GM19463 (cell line): ENCODE measurements around the gene RGL4.
"Not testable (repeated sequence)": the region's sequence is repeated elsewhere in the genome, so short reads cannot be mapped to it uniquely, and the experiment has no call there.

ENCODE experiments used
- ATAC-seq: cut with Tn5 transposase; IDR thresholded peaks from one replicate; pipeline ENCODE4 v1.9.1; 2021; ENCODE audit warnings: mild to moderate bottlenecking, moderate library complexity; ENCODE audit not compliant: unreplicated experiment

Gene RGL4, protein sequence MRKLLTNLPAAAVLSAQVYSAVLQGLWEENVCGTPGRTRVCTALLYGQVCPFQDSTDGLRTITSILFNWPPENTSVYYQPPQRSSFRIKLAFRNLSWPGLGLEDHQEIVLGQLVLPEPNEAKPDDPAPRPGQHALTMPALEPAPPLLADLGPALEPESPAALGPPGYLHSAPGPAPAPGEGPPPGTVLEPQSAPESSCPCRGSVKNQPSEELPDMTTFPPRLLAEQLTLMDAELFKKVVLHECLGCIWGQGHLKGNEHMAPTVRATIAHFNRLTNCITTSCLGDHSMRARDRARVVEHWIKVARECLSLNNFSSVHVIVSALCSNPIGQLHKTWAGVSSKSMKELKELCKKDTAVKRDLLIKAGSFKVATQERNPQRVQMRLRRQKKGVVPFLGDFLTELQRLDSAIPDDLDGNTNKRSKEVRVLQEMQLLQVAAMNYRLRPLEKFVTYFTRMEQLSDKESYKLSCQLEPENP

GRCh38 chr22:23690713-23691112 is at the start of gene RGL4:
RGL4 (plus strand) TSS chr22:23691013; CDS start chr22:23692031, 1,018 bp downstream.
- ATAC-seq, result no peak

DNA sequence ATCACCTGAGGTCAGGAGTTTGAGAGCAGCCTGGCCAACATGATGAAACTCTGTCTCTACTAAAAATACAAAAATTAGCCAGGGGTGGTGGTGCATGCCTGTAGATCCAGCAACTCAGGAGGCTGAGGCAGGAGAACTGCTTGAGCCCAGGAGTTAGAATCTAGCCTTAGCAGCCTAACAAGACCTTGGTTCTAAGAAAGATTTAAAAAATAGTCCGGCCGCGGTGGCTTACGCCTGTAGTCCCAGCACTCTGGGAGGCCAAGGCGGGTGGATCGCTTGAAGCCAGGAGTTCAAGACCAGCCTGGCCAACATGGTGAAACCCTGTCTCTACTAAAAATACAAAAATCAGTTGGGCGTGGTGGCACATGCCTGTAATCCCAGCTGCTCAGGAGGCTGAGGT is 44.3 kb upstream of the RGL4 start:
- not testable (repeated sequence) for ATAC-seq

GRCh38 chr22:23649071-23649501 is 41.7 kb upstream of the RGL4 start:
- no peak for ATAC-seq

GRCh38 chr22:23651676-23652075 is 39.1 kb upstream of the RGL4 start:
- ATAC-seq, result no peak

- no peak for ATAC-seq
Measured at GRCh38 chr22:23652286-23652685, 38.5 kb upstream of the RGL4 start.

DNA sequence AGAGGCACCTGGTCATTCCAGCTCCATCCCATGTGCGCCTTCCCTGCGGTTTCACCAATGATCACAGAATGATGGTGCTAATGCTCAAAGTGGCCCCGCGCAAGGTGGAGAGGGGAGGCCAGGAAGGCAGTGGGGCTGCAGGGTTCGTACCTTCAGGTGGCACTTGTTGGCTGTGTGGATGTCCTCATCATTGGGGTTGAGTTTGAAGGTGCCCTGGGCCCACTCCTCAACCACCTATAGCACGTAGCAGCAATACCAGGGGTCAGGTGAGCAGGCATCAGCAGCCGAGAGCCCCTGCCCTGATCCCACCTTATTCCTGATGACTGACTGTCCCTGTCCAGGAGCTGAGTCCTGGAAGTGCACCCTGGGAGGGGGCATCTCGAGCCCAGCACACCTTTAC is 38.1 kb upstream of the RGL4 start:
- no peak for ATAC-seq

GRCh38 chr22:23655891-23656475 is 34.8 kb upstream of the RGL4 start:
- no peak for ATAC-seq

GRCh38 chr22:23657727-23658126 is 33.1 kb upstream of the RGL4 start:
- no peak for ATAC-seq

DNA sequence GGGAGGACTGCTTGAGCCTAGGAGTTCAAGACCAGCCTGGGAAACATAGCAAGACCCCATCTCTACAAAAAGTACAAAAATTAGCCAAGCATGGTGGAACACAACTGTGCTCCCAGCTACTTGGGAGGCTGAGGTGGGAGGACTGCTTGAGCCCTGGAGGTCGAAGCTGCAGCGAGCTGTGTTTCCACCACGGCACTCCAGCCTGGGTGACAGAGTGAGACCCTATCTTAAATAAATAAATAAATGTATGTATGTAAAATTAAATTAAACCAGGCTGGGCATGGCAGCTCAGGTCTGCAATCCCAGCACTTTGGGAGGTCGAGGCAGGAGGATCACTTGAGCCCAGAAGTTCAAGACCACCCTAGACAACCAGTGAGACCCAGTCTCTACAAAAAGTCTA is 30.4 kb upstream of the RGL4 start:
- not testable (repeated sequence) for ATAC-seq

DNA sequence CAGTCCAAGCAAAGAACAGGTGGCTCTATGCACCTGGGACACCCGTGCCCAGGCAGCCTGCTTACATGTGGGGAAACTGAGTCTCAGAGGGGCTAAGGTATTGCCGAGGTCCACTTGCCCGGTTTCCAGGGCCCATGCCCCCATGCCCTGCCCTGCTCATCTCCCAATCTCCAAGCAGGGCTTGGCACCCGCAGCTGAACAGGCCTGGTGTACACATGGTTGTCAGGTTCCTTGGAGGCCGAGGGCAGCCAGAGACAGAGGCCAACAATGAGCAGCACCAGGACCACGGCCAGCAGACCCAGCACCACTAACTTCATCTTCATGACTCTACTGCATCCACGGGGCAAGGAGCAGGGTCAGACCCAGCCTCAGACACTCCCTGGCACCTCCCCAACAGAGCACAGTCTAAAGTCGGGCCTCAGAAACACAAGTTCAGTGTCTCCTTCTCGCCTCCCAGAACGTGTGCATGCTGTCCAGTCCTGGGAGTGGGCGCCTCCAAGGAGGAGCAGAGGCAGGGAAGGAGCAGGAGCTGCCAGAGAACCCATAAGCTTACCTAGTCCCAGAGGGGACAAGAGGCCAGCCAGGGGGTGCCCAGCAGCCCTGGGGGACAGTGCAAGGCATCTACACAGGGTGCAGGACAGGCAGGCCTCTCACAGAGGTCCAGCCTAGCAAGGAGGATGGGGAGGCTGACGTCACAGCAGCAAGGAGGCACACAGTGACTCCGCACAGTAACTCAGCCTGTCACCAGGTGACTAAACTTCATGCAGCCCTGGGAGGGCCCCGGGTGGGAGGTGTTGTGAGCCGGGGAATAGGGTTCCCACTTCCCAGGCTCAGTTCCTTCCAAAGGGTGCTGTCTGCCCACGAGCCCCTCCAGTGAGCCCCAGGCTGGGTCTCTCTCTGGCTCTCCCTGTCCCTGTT is 20.2 kb upstream of the RGL4 start:
- ATAC-seq, result no peak

GRCh38 chr22:23671387-23671786 is 19.4 kb upstream of the RGL4 start:
- ATAC-seq, result not testable (repeated sequence)

- not testable (repeated sequence) for ATAC-seq
Measured at GRCh38 chr22:23672307-23673049, 18.3 kb upstream of the RGL4 start.

DNA sequence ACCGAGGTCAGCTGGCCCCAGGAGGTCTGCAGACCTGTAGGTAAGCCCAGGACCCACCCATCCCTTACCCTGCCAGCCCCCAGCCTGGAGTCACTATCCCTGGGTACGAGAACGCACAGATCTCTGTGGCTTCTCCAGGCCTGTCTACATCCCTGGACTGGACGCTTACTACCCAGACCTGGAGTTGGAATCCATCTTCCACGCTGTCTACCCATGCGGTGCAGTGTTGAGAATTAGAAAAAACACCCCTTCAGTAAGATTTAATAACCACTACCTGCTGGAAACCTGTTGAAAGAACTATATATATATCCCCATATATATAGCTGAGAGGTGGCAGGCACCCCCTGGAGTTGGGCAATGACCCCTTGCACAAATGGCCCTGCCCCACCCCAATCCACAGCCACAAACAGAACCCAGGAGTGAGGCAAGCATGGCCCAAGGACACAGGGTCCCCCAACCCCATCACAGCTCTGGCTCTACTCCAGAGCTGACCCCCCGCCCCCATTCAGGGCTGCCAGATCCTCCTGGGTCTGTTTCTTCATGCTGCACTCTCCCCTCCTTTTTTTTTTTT is 17.7 kb upstream of the RGL4 start:
- ATAC-seq, result no peak

DNA sequence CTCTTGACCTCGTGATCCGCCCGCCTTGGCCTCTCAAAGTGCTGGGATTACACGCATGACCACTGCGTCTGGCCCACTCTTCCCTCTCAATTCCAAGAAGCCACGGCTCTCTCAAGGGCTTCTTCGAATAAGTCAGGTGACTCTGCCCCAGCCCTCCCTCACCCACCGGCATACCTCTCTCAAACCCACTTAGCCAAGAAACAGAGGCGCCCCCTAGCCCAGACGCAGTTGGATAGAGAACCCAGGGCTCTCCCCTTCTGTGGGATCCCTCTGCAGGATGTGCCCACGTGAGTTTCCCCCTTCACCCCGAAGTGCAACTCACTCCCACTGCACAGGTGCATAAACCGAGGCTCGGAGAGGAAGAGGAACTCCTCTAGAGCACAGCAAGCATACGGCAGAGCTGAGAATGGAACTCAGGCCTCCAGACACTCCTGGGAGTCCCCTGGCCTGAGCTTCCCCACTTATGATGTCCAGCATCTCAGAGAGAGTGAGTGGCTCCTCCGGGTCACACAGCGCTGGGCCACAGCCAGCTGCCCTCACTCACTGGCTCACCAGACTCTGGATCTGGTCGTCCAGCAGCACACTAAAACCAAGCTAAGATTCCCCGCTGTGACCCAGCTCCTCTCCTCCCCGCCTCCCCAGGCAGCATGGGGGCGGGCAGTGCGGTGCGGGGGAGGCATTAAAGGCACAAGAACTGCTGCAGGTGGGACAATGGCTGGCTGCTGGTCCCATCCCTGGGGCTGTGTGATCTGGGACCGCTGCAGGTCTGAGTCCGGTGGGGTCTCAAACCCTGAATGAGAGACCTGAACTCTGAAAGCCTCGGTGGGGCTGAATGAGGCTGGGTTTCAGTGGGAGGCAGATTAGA is 16.8 kb upstream of the RGL4 start:
- ATAC-seq, result no peak

DNA sequence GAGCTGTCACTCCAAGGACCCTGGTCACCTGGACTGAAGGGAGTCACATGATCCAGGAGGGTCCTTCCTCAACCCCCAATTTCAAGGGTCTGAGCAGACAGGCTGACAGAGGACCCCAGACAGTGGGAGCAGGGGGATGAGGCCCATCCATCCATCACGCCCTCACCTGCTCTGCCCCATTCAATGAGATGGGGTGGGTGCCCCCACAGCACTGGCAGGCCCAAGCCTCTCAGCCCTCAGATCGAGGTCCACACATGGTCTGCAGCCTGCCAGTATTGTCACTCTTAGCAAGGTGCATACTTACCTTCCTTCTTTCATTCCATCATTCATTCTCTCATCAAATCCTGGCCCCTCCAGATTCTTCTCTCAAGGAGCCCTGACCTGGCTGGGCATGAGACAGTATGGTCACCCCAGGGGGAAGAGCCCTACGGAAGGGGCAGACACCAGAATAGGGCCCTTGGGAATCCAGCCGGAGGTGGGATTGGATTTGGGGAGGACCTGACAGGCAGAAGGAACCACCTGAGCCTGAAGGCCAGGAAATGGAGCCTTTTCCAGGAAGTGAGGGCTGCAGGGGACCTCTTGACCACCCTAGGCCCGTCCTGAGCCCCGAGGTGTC is 15.8 kb upstream of the RGL4 start:
- not testable (repeated sequence) for ATAC-seq

DNA sequence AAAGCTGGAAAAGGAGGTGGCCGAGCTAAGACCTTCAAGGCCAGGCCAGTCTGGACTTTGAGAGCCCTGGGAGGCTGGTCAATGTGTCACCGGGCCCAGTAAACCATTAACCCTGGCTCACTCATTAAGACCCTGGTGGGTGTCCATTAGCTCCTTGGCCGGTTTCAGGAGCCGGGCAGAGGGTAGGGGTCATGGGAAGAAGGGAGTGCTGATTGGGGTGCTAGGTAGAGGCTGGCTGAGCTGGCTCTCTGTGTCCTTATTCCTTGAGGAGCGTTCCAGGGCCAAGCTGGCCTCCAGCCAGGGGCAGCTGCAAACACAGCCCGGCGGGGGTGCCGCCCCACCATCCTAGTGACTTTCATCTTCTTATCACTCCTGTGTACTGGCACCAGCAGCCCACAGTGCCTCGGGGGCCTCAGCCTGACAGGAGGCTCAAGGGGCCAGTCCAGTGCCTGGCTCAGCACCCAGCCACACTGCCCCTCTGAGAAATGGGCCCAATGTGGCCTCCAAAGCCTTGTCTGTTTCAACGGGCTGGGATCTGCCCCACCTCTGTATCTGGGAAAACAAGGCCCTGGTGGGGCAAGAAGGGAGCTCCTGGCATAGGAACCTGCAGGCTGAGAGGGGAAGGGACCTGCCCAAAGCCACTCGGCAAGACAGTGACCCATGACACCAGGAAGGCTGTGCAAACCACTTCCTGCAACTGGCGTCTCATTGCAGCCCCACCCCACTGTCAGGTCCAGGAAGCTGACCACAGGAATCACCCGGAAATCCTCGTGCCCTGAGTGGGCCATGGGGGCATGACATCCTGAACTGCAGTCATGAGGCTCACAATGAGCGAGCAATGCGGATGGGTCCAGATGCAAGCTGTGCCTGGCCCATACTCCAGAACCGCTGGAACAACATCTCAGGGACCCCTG is 15.1 kb upstream of the RGL4 start:
- ATAC-seq, result no peak

GRCh38 chr22:23676841-23677700 is 13.7 kb upstream of the RGL4 start:
- not testable (repeated sequence) for ATAC-seq
